H9 (cell line): ENCODE measurements around the gene ANK2. TPM values are rescaled to one million over a fixed set of nuclear protein-coding genes. Genes with fewer than 3 reads are reported as not detected.

Experiments used
- DNase-seq: peaks from one replicate; pipeline ENCODE4 v3.0.0-alpha.2; 2017
- H2AFZ ChIP-seq: one replicate; pipeline ENCODE4 v1.6.1; 2013; ENCODE audit warnings: mild to moderate bottlenecking, low read length, control low read depth, moderate library complexity
- H2AK5ac ChIP-seq: 2 replicates; pipeline ENCODE4 v1.6.1; 2013; ENCODE audit warnings: low read length, control low read depth, mixed read lengths; ENCODE audit not compliant: insufficient read length
- H2BK120ac ChIP-seq: one replicate; pipeline ENCODE4 v1.6.1; 2013; ENCODE audit warnings: low read depth, mild to moderate bottlenecking, low read length, control low read depth, inconsistent platforms; ENCODE audit not compliant: poor library complexity, severe bottlenecking
- H2BK12ac ChIP-seq: 2 replicates; pipeline ENCODE4 v1.6.1; 2013; ENCODE audit warnings: low read length, control low read depth, mixed read lengths, low read depth; ENCODE audit not compliant: insufficient read length
- H2BK15ac ChIP-seq: 2 replicates; pipeline ENCODE4 v1.6.1; 2013; ENCODE audit warnings: low read depth, low read length, control low read depth
- H2BK20ac ChIP-seq: one replicate; pipeline ENCODE4 v1.6.1; 2013; ENCODE audit warnings: low read depth, mild to moderate bottlenecking, low read length, control low read depth, inconsistent platforms; ENCODE audit not compliant: poor library complexity, severe bottlenecking
- H2BK5ac ChIP-seq: 2 replicates; pipeline ENCODE4 v1.6.1; 2013; ENCODE audit warnings: low read length, control low read depth, mixed read lengths; ENCODE audit not compliant: insufficient read length
- H3K14ac ChIP-seq: 2 replicates; pipeline ENCODE4 v1.6.1; 2013; ENCODE audit warnings: low read length, control low read depth; ENCODE audit not compliant: insufficient read depth
- H3K18ac ChIP-seq: 2 replicates; pipeline ENCODE4 v1.6.1; 2013; ENCODE audit warnings: low read depth, mild to moderate bottlenecking, mixed read lengths, low read length, control low read depth; ENCODE audit not compliant: insufficient read length
- H3K23ac ChIP-seq: 2 replicates; pipeline ENCODE4 v1.6.1; 2013; ENCODE audit warnings: low read length, control low read depth, mixed read lengths, low read depth; ENCODE audit not compliant: insufficient read length
- H3K23me2 ChIP-seq: 2 replicates; pipeline ENCODE4 v1.6.1; 2013; ENCODE audit warnings: low read depth, mild to moderate bottlenecking, mixed read lengths, low read length, control low read depth; ENCODE audit not compliant: insufficient read length, poor library complexity, severe bottlenecking
- H3K27ac ChIP-seq: 2 replicates; pipeline ENCODE4 v1.5.1; 2013; ENCODE audit warnings: low read length, control low read depth, mixed read lengths, low read depth; ENCODE audit not compliant: insufficient read length
- H3K27me3 ChIP-seq: 2 replicates; pipeline ENCODE4 v1.6.1; 2013; ENCODE audit warnings: low read length, control low read depth, inconsistent platforms; ENCODE audit not compliant: insufficient read depth
- H3K4ac ChIP-seq: 2 replicates; pipeline ENCODE4 v1.6.1; 2013; ENCODE audit warnings: low read depth, mild to moderate bottlenecking, control low read depth, inconsistent platforms, low read length, moderate library complexity
- H3K4me1 ChIP-seq: 2 replicates; pipeline ENCODE4 v1.6.1; 2013; ENCODE audit warnings: low read length, control low read depth, inconsistent platforms; ENCODE audit not compliant: insufficient read depth
- H3K4me2 ChIP-seq: 2 replicates; pipeline ENCODE4 v1.6.1; 2013; ENCODE audit warnings: low read length, control low read depth, mixed read lengths; ENCODE audit not compliant: insufficient read length, insufficient read depth
- H3K56ac ChIP-seq: 2 replicates; pipeline ENCODE4 v1.6.1; 2013; ENCODE audit warnings: low read depth, mild to moderate bottlenecking, mixed read lengths, low read length, control low read depth; ENCODE audit not compliant: insufficient read length
- H3K79me1 ChIP-seq: 2 replicates; pipeline ENCODE4 v1.6.1; 2013; ENCODE audit warnings: low read depth, mild to moderate bottlenecking, moderate library complexity, low read length, control low read depth, inconsistent platforms; ENCODE audit not compliant: insufficient read depth, poor library complexity, severe bottlenecking
- H3K79me2 ChIP-seq: 2 replicates; pipeline ENCODE4 v1.6.1; 2013; ENCODE audit warnings: low read length, control low read depth, inconsistent platforms; ENCODE audit not compliant: insufficient read depth
- H3K9ac ChIP-seq: 2 replicates; pipeline ENCODE4 v1.6.1; 2013; ENCODE audit warnings: low read length, control low read depth, mixed read lengths; ENCODE audit not compliant: insufficient read length; ENCODE audit errors: extremely low read depth
- H3K9me3 ChIP-seq: one replicate; pipeline ENCODE4 v1.6.1; 2013; ENCODE audit warnings: low read depth, low read length, inconsistent platforms; ENCODE audit not compliant: control insufficient read depth
- H3T11ph ChIP-seq: one replicate; pipeline ENCODE4 v1.6.1; 2013; ENCODE audit warnings: mild to moderate bottlenecking, low read length, control low read depth, inconsistent platforms
- H4K20me1 ChIP-seq: one replicate; pipeline ENCODE4 v1.6.1; 2013; ENCODE audit not compliant: control insufficient read depth, insufficient read length, insufficient read depth
- H4K5ac ChIP-seq: 2 replicates; pipeline ENCODE4 v1.6.1; 2013; ENCODE audit warnings: low read depth, mild to moderate bottlenecking, mixed read lengths, low read length, control low read depth; ENCODE audit not compliant: insufficient read length
- H4K8ac ChIP-seq: replicated peaks from 2 replicates; pipeline ENCODE4 v1.6.1; 2013; ENCODE audit warnings: low read length, control low read depth, mixed read lengths, low read depth; ENCODE audit not compliant: insufficient read length
- H4K91ac ChIP-seq: 2 replicates; pipeline ENCODE4 v1.6.1; 2013; ENCODE audit warnings: low read depth, mild to moderate bottlenecking, moderate library complexity, mixed read lengths, low read length, control low read depth; ENCODE audit not compliant: insufficient read length
- H3K27ac Mint-ChIP-seq, 3 experiments: 2 replicates in 2 of 3; 3 replicates in 1 of 3; pipeline ENCODE4 v1.8.0; 2020 to 2021; ENCODE audit warnings: mixed read lengths in 3 of 3, mild to moderate bottlenecking in 1 of 3, moderate library complexity in 1 of 3
- H3K27me3 Mint-ChIP-seq: 2 replicates; pipeline ENCODE4 v1.8.0; 2021; ENCODE audit warnings: low read depth, mild to moderate bottlenecking, moderate library complexity, mixed read lengths
- H3K36me3 Mint-ChIP-seq, 3 experiments: 2 replicates in 2 of 3; 3 replicates in 1 of 3; pipeline ENCODE4 v1.8.0; 2020 to 2021; ENCODE audit warnings: low read depth in 3 of 3, mixed read lengths in 3 of 3; ENCODE audit not compliant: insufficient read depth in 1 of 3
- H3K4me1 Mint-ChIP-seq, 2 experiments: 2 replicates each; pipeline ENCODE4 v1.8.0; 2020; ENCODE audit warnings: mixed read lengths in 2 of 2
- H3K4me3 Mint-ChIP-seq, 2 experiments: 2 replicates in 1 of 2; 3 replicates in 1 of 2; pipeline ENCODE4 v1.8.0; 2020 to 2021; ENCODE audit warnings: mild to moderate bottlenecking in 2 of 2, mixed read lengths in 2 of 2, moderate library complexity in 1 of 2
- H3K9me3 Mint-ChIP-seq, 2 experiments: 2 replicates in 1 of 2; 3 replicates in 1 of 2; pipeline ENCODE4 v1.8.0; 2020; ENCODE audit warnings: mild to moderate bottlenecking in 2 of 2, mixed read lengths in 2 of 2, moderate library complexity in 1 of 2
- WGBS: extraction: QIAGEN DNeasy Blood & Tissue Kit; methylation state at CpG from one replicate; pipeline ENCODE4 v1.1.7; 2013; ENCODE audit warnings: missing lambda C conversion rate, low lambda C conversion rate, mixed read lengths; ENCODE audit not compliant: insufficient read length; ENCODE audit errors: extremely low coverage; 5-methylcytosine and 5-hydroxymethylcytosine counted together
- total RNA-seq: library from RNA; stranded (reverse); gene quantifications from 2 replicates; pipeline ENCODE4 v1.2.1, GENCODE V29; 2021
- TF ChIP-seq, protein P1 (sequence below): fragments of 200-600 bp; sonication (generic); conservative IDR thresholded peaks from 3 replicates; pipeline ENCODE4 v1.8.0; 2021; ENCODE audit warnings: antibody characterized with exemption, mild to moderate bottlenecking

ANK2 gene
- total RNA-seq, 1 experiment from 2014 or later: 36.8 TPM

DNA sequence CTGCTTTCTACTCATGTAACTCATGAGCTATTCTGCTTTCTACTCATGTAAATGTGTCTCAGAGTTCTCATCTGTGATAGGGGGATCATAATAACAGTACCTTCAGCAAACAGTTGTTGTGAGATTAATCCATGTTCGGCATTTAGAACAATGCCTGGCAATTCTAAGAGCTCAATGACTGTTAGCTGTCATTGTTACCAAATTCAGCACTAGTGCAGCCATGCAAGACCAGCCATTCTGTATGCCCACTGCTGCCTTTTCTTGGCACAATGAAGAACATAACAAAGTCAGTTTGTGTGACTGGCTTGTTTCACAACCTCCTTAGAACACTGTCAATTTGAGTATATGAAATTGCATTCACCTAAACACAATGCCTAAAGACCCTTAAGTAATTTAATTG, 163.2 kb downstream of the ANK2 start:
- Histone ChIP-seq H2AFZ (no peak overlapping the region), H3K9ac (no peak overlapping the region), H2AK5ac (no peak overlapping the region), H2BK120ac (no peak overlapping the region), H3K18ac (no peak overlapping the region), H3K79me1 (no peaks in the 10 kb centered on the region), H2BK5ac (no peak overlapping the region), H4K5ac (no peak overlapping the region), H3K9me3 (no peaks in the 10 kb centered on the region), H3K23ac (no peak overlapping the region), H3K4ac (no peak overlapping the region), H2BK12ac (no peak overlapping the region), H3K56ac (no peak overlapping the region), H3K14ac (no peak overlapping the region), H3K27ac (no peak overlapping the region), H4K8ac (no peak overlapping the region), H3K27me3 (no peaks in the 10 kb centered on the region), H3K79me2 (no peaks in the 10 kb centered on the region), H3K4me2 (no peak overlapping the region), H2BK20ac (no peak overlapping the region), H4K20me1 (no peaks in the 10 kb centered on the region), H4K91ac (no peak overlapping the region), H3K4me1 (peaks cover 4% of the 10 kb centered on the region; the same call in 1 of the 2 replicates), H2BK15ac (no peak overlapping the region), H3K23me2 (no peaks in the 10 kb centered on the region), H3T11ph (no peak overlapping the region)
- H3K4me1 Mint-ChIP-seq: peaks cover 21 to 23% of the 10 kb centered on the region in 2 experiments
- no peak overlapping the region for H3K27ac Mint-ChIP-seq
- TF ChIP-seq, protein P1, sequence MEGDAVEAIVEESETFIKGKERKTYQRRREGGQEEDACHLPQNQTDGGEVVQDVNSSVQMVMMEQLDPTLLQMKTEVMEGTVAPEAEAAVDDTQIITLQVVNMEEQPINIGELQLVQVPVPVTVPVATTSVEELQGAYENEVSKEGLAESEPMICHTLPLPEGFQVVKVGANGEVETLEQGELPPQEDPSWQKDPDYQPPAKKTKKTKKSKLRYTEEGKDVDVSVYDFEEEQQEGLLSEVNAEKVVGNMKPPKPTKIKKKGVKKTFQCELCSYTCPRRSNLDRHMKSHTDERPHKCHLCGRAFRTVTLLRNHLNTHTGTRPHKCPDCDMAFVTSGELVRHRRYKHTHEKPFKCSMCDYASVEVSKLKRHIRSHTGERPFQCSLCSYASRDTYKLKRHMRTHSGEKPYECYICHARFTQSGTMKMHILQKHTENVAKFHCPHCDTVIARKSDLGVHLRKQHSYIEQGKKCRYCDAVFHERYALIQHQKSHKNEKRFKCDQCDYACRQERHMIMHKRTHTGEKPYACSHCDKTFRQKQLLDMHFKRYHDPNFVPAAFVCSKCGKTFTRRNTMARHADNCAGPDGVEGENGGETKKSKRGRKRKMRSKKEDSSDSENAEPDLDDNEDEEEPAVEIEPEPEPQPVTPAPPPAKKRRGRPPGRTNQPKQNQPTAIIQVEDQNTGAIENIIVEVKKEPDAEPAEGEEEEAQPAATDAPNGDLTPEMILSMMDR: no peak
- WGBS: no CpG with 5 or more reads among the region's 1 CpG
- no peak overlapping the region for H3K4me3 Mint-ChIP-seq
- H3K27me3 Mint-ChIP-seq: no peaks in the 10 kb centered on the region
- DNase-seq: no peak
- H3K9me3 Mint-ChIP-seq: no peaks in the 10 kb centered on the region
- no peaks in the 10 kb centered on the region for H3K36me3 Mint-ChIP-seq
